ENCODE results near the gene CASP2.

The CASP2 gene

DNA sequence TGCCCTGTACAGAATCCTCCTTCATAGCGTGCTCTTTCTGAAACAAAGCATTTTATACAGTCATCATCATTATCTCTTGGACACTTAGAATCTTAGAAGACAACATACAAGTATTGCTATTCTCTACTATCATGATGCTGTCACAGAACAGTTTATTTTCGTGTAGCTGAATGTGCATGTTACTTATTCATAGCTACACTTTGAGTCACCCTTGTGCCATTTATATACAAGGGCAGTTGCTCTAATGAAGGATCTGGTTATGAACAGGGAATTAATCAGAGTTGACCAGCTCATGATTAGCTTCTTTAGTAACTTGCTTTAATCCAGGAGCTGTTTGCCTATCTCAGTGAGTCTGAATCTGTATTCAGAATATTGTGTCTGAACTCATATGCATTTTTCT is 11.2 kb downstream of the CASP2 start:
- DNase-seq: no peak

DNA sequence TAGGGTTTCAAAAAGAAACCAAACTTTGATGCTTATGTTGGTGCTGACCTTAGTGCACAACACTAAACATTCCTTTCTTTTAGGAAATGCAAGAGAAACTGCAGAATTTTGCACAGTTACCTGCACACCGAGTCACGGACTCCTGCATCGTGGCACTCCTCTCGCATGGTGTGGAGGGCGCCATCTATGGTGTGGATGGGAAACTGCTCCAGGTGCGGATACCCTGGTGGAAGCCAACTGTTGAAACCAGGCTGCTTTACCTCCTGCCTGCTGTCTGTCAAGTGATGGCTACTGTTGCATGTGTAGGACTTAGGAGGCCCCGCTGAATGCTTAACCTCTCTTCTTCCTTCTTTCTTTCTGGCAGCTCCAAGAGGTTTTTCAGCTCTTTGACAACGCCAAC is 11.7 kb downstream of the CASP2 start:
- peak; percentile 59 for DNase-seq

DNA sequence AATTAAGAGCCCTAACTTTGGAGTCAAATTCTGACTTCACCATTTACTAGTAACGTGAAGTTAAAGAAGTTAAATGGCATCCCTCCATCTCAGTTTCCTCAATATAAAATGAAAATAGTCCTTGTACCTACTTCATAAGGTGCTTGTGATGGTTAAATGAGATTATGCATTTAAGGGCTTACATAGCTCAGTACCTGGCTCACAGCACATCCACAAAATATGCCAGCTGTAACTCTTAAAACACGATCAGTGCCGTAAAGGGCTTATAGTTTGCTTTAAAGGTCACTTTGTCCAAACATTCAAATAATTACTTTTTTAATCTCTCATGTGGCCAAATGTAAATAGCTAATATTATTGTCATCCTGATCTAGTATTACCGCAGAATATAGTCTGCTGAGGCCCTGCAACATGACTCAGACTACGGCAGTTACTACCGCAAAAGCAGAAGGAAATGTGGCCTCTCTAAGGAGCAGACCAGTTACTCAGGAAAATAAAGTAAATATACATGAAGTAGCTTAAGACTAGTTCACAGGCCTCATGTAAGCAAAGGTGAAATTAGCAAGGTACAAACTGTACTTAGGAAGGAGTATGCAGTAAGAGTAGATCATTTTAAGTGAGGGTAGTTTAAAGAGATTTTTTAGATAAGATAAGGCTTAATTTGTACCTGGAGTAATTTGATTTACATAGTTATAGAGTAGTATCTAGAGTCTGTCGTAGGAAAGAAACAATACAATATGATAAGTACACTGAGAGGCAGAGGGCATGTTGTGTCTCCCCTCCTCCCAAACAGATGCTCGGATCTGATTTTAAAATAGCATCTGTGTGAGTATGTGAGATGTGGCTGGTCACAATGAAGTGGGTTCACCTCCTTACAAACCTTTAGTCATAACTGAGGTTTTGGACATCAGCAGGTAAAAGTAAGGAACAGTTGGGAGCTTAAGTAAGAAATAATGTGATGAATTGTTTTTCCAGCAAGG is 13.1 kb downstream of the CASP2 start:
- DNase-seq: peak; percentile 28

DNA sequence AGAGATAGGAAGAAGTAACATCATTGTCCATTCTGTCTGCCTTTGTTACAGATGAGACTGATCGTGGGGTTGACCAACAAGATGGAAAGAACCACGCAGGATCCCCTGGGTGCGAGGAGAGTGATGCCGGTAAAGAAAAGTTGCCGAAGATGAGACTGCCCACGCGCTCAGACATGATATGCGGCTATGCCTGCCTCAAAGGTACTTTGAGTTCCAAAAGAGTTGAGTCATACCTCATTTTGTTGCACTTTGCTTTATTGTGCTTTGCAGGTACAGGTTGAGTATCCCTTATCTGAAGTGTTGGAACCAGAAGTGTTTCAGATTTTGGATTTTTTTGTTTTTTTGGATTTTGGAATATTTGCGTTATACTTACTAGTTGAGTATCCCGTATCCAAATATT is 15.6 kb downstream of the CASP2 start:
- DNase-seq: no peak

DNA sequence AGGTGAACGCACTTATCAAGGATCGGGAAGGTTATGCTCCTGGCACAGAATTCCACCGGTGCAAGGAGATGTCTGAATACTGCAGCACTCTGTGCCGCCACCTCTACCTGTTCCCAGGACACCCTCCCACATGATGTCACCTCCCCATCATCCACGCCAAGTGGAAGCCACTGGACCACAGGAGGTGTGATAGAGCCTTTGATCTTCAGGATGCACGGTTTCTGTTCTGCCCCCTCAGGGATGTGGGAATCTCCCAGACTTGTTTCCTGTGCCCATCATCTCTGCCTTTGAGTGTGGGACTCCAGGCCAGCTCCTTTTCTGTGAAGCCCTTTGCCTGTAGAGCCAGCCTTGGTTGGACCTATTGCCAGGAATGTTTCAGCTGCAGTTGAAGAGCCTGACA is 16.8 kb downstream of the CASP2 start:
- DNase-seq: no peak

DNA sequence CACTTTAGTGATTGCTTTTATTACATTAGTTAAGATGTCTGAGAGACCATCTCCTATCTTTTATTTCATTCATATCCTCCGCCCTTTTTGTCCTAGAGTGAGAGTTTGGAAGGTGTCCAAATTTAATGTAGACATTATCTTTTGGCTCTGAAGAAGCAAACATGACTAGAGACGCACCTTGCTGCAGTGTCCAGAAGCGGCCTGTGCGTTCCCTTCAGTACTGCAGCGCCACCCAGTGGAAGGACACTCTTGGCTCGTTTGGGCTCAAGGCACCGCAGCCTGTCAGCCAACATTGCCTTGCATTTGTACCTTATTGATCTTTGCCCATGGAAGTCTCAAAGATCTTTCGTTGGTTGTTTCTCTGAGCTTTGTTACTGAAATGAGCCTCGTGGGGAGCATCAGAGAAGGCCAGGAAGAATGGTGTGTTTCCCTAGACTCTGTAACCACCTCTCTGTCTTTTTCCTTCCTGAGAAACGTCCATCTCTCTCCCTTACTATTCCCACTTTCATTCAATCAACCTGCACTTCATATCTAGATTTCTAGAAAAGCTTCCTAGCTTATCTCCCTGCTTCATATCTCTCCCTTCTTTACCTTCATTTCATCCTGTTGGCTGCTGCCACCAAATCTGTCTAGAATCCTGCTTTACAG is 17.4 kb downstream of the CASP2 start:
- DNase-seq: peak; percentile 70

DNA sequence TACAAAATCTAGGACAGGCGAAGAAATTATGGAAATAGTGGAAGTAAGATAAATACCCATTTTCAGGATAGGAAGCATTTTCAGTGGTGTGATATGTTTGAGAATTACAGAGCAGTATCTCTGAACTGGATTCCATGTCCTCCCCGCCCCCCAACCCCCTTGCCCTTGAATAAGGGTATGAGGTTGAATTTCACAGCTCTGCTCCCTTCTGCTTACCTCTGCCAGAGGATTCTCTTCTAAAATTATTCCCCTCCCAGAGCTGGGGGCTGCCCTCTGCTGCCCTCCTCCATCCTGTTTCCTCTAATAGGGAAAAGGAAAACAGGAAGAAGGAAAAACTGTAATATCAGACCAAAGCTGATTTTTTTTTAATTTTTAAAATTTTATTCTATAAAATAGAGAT is 20.5 kb downstream of the CASP2 start:
- no peak for DNase-seq

DNA sequence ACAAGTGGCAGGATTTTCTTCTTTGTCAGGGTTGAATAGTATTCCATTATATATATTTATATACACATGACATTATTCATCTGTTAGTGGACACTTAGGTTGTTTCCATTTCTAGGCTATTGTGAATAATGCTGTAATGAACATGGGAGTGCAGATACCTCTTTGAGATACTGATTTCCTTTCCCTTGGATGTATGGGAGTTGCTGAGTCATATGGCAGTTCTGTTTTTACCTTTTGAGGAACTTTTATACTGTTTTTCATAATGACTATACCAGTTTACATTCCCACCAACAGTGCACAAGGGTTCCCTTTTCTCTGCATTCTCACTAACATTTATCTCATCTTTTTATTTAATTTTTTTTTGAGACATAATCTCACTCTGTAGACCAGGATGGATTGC is 26.0 kb downstream of the CASP2 start:
- DNase-seq: no peak

DNA sequence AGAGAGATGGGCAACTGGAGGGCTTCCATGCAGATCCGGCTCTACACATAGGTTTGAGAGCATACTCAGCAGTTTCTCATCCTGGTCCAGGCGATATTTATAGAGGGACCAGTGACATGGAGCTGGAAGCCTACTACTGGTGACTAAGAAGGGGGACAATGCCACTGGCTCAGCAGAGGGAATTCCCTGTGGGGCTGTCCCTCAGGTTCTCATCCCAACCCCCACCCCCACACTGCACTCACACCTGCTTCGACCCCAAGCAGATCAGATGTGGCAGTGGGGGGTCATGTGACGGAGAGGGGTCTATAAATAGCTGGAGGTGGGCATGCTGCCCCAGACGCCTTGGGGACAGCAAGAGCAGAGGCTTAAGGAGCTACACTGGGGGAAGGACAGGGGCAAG is 27.6 kb downstream of the CASP2 start, which contains the start of gene CLCN1:
TSS of gene CLCN1 (plus strand) at position 336 of the 400 bp plus-strand sequence. CDS start 102 bp downstream, outside the sequence.
- no peak for DNase-seq

DNA sequence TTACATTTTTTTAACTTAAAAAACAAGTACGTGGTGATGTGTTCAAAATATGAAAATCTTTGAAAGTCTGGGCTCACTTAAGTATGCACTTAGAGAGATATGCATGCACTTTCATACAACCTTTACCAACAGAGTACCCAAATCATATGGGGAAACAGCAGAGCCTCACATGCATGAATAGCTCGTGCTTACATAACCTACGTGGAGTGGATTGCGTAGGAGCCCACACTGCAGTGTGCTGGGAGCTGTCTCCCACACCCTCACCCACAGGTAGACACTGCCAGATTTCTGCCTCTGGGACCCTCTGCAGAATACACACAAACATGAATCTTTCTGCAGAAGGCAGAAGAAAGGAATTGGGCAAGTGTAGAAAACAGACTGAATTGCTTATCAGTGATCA is 28.3 kb downstream of the CASP2 start:
- DNase-seq: no peak

DNA sequence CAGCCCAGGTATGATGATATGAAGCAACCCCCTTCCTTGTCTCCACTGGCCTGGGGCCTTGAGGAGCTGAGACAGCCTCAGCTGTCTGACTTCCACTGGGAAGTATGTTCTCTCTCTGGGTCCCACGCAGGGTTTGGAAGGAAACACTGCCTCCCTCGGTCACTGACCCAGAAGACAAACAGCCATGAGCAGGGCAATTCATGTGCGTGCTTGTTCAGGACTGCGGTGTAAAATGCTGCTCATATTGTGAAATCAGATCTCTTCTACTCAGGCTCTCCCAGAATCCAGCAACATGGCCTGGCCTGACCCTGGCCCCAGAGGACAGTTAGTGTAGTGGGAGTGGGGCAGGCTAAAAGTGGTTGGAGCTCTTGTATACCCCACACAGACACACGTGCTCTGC is 30.5 kb downstream of the CASP2 start:
- no peak for DNase-seq

DNA sequence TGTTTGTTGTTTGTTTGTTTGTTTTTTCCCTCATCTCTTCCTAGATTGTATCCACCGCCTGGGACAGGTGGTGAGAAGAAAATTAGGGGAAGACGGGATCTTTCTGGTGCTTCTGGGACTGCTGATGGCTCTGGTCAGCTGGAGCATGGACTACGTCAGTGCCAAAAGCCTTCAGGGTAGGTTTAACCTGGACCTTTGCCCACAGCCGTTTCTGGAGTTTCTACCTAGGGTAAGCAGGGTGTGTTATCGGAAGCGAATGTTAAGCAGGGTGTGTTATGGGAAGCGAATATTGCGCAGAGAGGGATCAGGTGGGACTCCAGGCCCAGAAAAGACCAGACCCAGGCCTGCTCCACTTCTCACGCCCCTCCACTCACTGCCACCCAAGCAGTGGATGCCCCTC is 32.5 kb downstream of the CASP2 start:
- DNase-seq: no peak

DNA sequence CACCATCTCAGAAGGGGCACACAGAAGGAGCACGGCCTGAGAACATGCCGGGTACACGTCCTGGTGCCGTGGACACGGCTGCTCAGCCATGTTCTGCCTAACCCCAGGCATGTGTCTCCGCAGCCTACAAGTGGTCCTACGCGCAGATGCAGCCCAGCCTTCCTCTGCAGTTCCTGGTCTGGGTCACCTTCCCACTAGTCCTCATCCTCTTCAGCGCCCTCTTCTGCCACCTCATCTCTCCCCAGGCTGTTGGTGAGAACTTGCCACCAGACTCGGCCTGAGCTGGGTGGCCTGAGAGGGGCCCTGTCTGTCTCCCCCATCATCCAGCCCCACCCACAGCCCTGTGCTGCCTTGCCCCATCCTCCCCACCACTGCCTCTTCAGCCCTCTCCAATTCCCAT is 33.1 kb downstream of the CASP2 start:
- no peak for DNase-seq

DNA sequence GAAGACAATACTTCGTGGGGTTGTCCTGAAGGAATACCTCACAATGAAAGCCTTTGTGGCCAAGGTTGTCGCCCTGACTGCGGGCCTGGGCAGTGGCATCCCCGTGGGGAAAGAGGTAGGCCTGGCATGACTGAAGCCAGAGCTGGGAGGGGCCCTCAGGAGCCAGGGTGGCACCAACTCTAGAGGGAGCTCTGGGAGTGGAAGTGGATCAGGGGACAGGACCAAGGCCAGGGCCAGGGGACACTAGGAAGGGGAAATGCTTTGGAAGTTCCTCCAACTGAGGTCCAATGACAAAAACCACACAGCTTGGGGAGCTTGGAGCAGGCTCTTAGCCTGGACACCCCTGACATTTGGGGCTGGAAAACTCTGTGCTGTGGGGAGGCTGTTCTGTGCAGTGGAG is 33.6 kb downstream of the CASP2 start:
- peak; percentile 31 for DNase-seq

DNA sequence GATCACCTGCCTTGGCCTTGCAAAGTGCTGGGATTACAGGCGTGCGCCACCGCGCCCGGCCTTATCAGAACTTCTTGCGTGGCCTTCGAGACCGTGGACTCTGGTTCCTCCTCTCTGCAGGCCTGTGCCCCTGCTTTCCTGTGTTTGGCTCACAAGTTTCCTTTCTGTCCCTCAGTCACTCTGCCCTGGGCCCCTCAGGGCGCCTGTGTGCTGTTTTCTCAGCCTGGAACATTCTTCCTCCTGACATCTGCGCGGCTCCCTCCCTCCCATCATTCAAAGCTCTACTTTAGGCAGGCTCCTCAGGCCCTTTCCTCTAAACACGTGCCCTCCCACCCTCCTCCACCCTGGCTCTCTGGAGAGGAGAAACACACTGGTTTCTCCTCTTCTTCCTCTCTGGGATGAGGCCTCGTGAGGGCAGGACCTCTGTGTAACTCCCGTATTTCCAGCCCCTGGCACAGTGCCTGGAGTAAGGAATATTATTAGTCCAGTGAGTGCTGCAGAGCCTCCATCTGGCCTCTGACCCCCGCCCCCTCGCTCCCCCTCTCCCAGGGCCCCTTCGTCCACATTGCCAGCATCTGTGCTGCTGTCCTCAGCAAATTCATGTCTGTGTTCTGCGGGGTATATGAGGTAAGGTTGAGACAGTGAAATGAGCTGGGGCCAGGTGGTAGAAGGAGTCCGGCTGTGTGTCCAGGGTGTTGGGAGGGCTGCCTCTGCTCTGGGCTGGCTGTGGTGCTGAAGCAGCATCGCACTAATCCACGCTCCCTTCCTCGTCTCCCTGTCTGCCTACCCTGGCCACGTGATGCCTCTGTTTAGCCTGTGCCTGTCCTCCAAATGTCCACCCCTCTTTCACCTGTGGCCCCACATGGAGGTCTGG is 34.8 kb downstream of the CASP2 start:
- no peak for DNase-seq

DNA sequence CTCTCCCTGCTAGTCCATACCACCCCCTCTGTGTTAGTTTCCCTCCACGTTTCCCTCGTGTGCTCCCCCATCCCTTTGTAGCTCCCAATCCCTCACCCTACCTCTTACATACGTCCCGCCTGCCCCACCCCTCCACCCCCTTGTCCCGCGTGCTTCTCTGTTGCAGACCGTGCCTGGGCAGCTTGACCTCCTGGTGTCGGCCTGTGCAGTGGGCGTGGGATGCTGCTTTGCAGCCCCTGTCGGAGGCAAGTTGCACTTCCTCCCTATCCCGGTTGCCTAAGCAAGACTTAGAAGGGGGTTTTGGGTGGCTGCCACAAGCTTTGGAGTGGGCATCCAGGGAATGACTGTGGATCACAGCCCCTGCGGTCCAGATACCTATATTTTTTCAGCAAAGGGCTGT is 35.5 kb downstream of the CASP2 start:
- no peak for DNase-seq

DNA sequence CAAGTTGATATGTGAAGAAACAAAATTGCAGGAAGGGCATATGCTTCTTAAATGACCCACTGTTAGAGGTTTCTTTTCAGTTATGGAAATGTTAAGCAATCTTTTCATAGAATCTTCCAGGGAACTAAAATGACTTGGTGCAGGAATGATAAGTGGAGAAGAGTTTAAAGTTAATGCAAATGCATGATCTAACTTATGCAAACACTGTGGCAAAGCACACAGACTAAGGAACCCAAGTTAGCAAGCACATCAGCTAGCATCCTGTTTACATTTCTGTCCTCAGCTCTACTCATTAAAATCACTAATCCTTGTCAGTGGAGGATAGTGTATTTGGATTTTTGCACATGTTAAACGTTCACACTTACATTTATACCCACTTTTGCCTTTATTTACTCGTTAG is 37.1 kb downstream of the CASP2 start:
- no peak for DNase-seq

DNA sequence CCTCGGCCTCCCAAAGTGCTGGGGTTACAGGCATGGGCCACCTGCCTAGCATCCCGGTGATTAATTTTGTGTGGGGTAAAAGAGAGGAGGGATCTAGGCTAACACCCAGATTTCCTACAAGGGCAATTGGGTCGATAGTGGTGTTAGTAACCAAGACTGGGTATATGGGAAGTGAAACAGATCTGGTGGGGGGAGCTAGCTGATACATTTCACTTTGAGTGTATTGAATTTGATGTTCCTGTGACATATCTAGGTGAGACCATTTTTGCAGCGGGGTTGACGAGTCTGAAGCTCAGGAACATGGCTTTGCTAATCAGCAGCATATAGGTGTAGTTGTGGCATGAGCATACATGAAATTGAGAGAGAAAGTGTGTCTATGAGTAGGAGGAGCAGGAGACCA is 39.8 kb downstream of the CASP2 start:
- DNase-seq: no peak

DNA sequence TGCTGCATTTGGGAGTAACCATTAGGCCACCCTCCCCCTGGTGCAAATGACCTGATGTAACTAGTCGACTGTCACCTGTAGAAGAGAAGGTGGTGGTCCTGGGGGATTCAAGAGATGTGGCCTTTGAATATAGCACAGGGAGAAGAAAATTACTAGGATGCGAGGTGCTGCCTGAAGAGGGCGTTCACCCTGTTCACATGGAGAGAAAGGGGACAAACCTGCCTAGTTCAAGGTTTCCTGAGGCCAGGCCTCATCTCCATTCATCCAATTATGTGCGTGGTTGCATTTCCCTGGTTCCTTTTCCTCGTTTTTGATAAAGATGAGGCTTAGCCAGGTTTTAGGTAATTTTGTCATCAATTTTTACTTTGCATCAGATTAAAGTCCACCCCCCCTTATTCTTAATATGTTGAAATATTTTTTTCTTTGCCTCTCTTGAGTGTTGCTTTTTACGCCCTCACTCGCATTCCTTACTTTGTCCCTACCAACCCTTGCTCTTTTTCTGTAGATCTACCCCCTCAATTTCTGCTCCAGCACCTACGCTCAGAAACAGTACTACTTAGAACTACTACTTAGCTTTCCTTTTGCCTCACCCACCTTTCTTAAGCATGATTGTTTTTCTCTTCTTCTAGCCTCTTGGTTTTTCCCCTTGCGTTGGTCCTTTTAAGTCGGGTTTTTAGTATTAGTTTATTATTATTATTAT is 41.5 kb downstream of the CASP2 start:
- DNase-seq: no peak

DNA sequence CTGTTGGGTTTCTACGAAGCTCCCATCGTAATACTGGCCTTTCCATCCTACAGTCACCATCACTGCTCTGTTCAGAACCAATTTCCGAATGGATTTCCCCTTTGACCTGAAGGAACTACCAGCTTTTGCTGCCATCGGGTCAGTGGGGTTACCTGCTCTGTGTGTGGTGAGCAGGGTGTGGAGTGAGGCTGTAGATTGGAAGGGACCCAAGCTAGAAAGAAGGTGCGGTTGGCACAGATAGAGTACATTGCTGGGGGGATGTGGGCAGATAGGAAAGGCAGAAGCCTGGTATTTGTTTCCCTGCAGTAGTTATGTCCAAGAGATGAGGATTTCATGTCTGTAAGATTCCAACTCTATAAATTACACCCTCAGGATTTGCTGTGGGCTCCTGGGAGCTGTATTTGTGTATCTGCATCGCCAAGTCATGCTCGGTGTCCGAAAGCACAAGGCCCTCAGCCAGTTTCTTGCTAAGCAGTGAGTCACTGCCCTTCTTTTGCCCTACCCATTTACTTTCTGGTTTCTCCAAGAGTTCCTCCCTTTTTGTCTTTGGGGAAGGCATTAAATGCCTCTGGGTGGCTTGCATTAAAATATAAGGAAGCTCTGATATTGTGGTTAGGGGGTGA is 43.1 kb downstream of the CASP2 start:
- DNase-seq: no peak

DNA sequence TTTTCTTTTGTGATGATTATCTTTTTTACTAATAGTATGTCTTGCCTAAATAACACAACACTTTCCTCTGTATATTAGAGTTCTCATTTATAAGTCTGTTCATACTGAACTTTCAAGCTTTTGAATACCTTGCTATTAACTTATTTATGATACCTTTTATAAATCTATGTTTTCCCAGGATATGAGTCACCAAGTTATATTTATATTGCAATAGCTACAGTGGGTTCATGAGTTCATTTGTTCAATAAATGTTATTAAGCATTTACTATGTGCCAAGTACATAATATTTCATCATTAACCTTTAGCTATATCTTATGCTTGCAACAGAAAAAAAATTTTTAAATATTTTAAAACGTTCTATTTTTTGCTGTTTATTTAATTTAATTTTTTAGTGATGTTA is 46.1 kb downstream of the CASP2 start:
- DNase-seq: no peak

DNA sequence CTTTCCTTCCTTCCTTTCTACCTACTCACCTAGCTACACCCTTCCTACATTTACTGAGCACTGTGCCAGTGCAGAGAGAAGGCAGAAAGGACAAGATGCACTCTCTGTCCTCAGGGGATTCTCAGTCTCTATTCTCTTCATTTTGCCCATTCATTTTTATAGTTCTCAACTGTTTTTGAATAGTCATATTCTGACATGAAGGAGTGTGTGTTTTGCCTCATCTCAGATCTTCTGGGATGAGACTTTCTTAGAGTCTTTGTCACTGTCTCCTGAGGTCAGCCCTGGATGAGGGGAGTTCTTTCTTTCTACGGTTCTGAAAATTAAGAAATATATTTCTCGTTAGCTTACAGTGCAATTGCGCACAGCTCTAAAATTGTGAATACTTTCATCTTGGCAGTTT is 49.1 kb downstream of the CASP2 start:
- no peak for DNase-seq

All from CD4-positive, alpha-beta T cell treated with Interleukin-15 for 1 hour (primary cell).